HG03442 (cell line): ENCODE results near the gene ZNF782.
"Not testable (repeated sequence)": the region's sequence is repeated elsewhere in the genome, so short reads cannot be mapped to it uniquely, and the experiment has no call there.

Experiments used
- ATAC-seq: cut with Tn5 transposase; IDR thresholded peaks from one replicate; pipeline ENCODE4 v1.9.1; 2021; ENCODE audit warnings: mild to moderate bottlenecking, moderate library complexity; ENCODE audit not compliant: unreplicated experiment

ZNF782 gene

DNA sequence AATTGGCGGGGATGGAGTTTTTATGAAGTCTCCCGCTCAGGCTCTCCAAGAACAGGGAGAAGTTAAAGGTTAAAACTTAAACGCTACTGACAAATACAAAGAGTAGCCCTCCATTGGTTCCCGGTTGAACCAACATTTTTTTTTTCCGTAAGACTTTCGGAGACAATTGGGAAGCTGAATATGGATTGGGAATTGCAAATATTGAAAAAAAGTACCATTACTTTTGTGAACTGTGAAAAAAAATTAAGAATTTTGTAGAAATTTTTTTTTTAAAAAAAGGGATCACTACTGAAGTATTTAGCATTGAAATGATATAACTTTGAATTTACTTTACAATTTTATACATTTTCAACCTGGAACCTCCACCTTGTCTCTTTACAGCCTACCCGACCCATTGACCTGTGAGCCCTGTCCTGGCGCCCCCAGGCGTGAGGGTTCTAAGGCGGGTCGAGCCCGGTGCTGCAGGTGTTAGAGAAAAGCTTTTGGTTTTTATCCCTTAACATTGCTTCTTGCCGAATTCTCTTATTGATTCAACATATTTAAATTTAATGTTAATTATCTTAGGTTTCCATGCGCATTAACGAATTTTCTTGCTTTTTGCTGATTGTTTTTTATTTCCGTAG is 448 bp upstream of the ZNF782 start:
- ATAC-seq, result no peak

DNA sequence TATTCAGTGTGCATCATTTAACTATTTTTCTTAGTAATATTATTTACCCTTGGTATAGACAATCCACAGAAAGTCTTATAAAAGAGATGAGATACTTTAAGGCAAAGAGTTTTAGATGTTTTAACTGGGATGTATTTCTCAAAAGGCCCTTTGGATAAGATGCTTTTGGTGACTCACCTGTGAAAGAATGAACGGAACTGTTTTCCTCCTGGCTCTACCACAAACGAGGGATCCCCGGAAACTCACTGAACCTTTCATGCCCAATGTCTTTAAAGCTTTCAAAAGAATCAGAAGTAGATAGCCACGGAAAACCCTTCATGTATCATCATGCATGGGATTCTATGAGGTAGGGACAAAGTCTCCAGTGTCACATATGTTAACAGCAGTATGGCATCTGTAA is 1.6 kb downstream of the ZNF782 start:
- ATAC-seq, result no peak

DNA sequence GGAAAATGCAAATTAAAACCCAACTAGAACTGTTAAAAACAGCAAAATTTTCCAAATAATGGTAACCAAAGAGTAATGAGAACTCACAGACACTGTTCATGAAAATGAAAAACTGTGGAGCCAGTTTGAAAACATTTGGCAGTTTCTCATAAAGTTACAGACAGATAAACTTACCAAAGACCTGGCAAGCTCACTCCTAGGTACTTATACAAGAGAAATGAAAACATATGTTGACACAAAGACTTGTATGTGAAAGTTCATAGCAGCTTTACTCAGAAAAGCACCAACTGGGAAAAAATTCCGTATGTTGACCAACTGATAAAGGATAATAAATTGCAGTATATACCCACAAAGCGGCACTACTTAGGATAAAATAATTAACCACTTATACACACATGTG is 10.3 kb downstream of the ZNF782 start:
- ATAC-seq, result no peak

DNA sequence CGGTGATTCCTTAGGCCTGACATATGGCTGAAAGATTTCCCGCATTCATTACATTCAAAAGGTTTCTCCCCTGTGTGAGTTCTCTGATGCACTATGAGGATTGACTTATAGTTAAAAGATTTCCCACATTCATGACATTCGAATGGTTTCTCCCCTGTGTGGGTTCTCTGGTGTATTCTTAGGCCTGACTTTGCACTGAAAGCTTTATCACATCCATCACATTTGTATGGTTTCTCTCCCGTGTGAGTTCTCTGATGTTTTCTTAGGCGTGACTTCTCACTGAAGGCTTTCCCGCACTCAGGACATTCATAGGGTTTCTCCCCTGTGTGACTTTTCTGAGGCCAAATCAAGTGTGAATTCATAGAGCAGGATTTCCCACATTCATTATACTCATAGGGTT is 35.8 kb downstream of the ZNF782 start:
- no peak for ATAC-seq

DNA sequence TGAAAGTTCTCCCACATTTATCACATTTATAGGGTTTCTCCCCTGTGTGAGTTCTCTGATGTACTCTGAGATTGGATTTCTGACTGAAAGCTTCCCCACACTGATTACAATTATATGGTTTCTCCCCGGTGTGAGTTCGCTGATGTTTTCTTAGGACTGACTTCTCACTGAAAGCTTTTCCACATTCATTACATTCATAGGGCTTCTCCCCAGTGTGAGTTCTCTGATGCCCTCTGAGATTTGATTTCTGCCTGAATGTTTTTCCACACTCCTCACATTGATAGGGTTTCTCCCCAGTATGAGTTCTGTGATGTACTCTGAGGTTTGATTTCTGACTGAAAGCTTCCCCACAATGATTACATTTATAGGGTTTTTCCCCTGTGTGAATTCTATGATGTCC is 36.3 kb downstream of the ZNF782 start:
- ATAC-seq, result no peak

DNA sequence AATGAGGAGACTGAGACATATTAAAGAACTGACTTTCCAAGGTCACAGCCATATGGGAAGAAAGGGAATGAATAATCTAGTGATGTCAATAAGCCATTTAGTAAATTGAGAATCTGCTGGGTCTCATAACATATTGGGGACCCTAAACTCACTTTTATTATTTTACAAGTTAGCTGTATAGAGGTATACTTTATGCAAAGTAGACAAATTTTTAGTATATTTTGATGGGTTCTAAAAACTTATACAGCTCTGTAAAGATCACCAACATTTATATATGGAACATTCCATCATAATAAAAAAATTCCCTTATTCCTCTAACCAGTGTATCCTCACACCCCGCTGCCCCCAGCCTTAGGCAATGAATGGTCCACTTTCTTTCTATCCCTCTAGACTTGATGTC is 40.7 kb downstream of the ZNF782 start:
- ATAC-seq, result no peak

DNA sequence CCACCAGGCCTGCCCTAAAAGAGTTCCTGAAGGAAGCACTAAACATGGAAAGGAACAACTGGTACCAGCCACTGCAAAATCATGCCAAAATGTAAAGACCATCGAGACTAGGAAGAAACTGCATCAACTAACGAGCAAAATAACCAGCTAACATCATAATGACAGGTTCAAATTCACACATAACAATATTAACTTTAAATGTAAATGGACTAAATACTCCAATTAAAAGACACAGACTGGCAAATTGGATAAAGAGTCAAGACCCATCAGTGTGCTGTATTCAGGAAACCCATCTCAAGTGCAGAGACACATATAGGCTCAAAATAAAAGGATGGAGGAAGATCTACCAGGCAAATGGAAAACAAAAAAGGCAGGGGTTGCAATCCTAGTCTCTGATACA is 55.4 kb downstream of the ZNF782 start:
- ATAC-seq, result not testable (repeated sequence)

DNA sequence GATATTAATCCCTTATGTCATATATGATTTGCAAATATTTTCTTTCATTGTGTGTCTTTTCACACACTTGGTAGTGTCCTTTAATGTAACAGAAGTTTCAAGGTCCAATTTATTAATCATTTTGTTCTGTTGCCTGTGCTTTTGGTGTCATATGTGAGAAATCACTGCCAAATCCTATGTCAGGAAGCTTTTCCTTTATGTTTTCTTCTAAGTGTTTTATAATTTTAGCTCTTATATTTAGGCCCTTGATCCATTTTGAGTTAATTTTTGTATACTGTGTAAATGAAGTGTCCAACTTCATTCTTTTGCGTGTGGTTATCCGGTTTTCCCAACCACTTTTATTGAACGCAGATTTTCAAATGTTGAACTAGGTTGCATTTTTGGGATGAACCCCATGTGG is 70.3 kb downstream of the ZNF782 start:
- no peak for ATAC-seq

DNA sequence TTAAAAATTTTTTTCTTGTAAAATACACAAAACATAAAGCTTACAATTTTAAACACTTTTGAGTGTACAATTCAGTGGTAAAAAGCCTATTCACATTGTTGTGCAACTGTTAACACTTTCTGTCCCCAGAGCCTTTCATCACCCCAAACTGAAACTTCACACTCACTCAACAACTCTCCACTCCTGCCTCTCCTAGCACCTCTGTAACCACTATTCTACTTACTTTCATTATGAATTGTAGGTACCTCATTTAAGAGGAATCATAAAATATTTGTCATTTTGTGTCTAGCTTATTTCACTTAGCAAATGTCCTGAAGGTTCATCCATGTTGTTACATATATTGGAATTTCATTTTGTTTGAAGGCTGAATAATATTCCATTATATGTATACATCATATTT is 72.1 kb downstream of the ZNF782 start:
- no peak for ATAC-seq

DNA sequence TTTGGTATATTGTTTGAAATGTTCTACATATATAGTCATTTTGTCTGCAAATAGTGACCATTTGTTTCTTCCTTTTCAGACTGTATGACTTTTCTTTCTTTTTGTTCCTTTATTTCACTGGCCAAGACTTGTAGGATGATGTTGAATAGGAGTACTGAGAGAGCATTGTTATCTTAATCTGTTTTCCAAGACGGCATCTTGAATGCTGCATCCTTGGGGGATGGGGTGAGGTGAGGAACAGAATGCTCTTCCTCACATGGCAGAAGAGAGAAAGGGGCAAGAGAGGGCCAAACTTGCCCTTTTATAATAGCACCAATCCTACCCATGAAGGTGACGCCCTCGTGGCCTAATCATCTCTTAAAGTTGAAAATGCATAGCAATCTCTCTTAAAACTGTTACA is 72.8 kb downstream of the ZNF782 start:
- no peak for ATAC-seq

DNA sequence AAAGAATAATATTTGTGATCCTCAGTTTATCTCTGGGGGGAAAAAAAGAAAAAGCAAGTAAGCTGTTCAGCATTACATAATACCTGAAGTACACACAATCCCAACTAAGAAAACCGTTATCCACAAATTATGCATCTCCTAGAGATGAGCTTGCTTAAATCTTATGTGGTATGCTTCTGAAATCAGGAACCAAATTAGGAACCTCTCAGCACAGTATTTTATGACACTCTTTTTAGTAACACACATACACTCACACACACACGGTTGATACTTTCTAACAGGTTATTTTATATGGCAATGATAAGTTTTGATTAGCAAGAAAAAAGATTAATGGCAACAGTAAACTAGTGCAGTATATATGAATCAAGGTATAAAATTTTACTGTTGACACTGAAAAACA is 75.2 kb downstream of the ZNF782 start:
- no peak for ATAC-seq

DNA sequence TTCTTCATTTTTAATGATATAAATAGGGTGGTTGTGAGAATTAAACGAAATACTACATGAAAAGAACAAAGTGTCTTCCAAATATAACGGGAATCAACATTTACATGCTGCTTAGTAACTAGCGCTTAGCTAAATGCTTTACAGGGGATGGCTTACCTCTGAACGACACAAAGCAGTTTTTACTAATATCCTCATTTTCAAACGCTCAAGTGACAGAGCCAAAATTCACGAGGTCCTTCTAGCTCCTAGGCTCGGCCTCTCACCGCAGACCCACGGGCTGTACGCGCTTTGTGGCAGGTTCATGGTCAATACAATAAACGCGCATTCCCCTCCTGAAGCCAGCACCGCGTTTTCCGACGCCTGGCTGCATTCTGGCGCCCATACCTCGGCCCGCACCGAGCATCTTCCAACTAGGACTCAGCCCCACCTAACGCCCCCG is 76.9 kb downstream of the ZNF782 start:
- ATAC-seq, result peak; percentile 2

DNA sequence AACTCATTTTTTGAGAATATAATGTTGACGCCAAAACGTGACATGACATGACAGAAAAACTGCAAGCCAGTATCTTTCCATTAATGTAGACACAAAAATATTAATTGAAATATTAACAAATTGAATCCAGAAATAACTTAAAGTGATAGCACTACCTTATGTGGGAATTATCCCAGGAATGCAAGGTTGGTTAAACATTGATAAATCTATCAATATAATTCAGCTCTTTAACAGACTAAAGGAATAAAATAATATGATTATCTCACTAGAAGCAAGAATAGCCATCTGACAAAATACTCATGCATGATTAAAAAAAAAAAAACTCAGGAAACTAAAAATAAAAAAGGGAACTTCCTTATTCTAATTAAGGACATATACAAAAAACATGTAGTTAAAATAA is 83.2 kb downstream of the ZNF782 start:
- no peak for ATAC-seq

DNA sequence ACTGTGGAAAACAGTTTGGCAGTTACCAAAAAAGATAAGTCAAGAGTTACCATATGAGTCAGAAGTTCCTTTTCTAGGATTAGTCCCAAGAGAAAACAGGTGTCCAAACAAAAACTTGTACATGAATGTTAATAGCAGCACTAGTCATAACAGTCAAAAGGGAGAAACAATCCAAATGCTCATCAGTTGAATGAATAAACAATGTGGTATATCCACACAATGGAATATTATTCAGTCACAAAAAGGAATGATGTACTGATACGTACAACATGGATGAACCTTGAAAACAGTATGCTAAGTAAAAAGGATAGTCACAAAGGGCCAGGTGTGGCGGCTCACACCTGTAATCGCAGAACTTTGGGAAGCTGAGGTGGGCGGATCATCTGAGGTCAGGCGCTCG is 84.3 kb downstream of the ZNF782 start:
- no peak for ATAC-seq
